ENCODE results near the gene RPRD1A.
"Not testable (repeated sequence)": the region's sequence is repeated elsewhere in the genome, so short reads cannot be mapped to it uniquely, and the experiment has no call there.

The RPRD1A gene

GRCh38 chr18:36077764-36078163 lies 10.4 kb upstream of the RPRD1A start:
- DNase-seq = not testable (repeated sequence)

GRCh38 chr18:36075862-36076587 lies 8.7 kb upstream of the RPRD1A start:
- DNase-seq = peak; percentile 6

GRCh38 chr18:36074435-36074834 lies 7.1 kb upstream of the RPRD1A start:
- no peak for DNase-seq

- no peak for DNase-seq
Observed at GRCh38 chr18:36073676-36074075, 6.3 kb upstream of the RPRD1A start.

GRCh38 chr18:36072406-36072805 lies 5.0 kb upstream of the RPRD1A start:
- not testable (repeated sequence) for DNase-seq

GRCh38 chr18:36066686-36067054 lies 689 bp downstream of the RPRD1A start:
- DNase-seq = no peak

- DNase-seq = no peak
Observed at GRCh38 chr18:36066001-36066400, 1.4 kb downstream of the RPRD1A start.

GRCh38 chr18:36064809-36065079 lies 2.6 kb downstream of the RPRD1A start:
- DNase-seq = not testable (repeated sequence)

- no peak for DNase-seq
Observed at GRCh38 chr18:36064027-36064808, 3.1 kb downstream of the RPRD1A start.

GRCh38 chr18:36058674-36059073 lies 8.7 kb downstream of the RPRD1A start:
- no peak for DNase-seq

GRCh38 chr18:36051760-36052159 lies 15.6 kb downstream of the RPRD1A start:
- DNase-seq = no peak

GRCh38 chr18:36050479-36050878 lies 16.9 kb downstream of the RPRD1A start:
- DNase-seq = no peak

GRCh38 chr18:36047521-36047920 lies 19.8 kb downstream of the RPRD1A start:
- DNase-seq = no peak

GRCh38 chr18:36046898-36047297 lies 20.5 kb downstream of the RPRD1A start:
- no peak for DNase-seq

- DNase-seq = no peak
Observed at GRCh38 chr18:36045241-36045991, 21.9 kb downstream of the RPRD1A start.

- DNase-seq = no peak
Observed at GRCh38 chr18:36043153-36043552, 24.2 kb downstream of the RPRD1A start.

- no peak for DNase-seq
Observed at GRCh38 chr18:36041146-36041545, 26.2 kb downstream of the RPRD1A start.

GRCh38 chr18:36038102-36038663 lies 29.2 kb downstream of the RPRD1A start:
- no peak for DNase-seq

- peak; percentile 46 for DNase-seq
Observed at GRCh38 chr18:36035253-36035652, 32.1 kb downstream of the RPRD1A start.

GRCh38 chr18:36034299-36034895 lies 33.0 kb downstream of the RPRD1A start:
- no peak for DNase-seq

- no peak for DNase-seq
Observed at GRCh38 chr18:36031903-36032302, 35.5 kb downstream of the RPRD1A start.

GRCh38 chr18:36031407-36031806 lies 36.0 kb downstream of the RPRD1A start:
- no peak for DNase-seq

GRCh38 chr18:36028859-36029258 lies 38.5 kb downstream of the RPRD1A start:
- no peak for DNase-seq

All from NCI-H774 (cell line).